Measurements from ENCODE around the gene LDB2.
A peak's percentile ranks its signal among the peaks of the same experiment; 100 is the strongest.

The LDB2 gene

DNA sequence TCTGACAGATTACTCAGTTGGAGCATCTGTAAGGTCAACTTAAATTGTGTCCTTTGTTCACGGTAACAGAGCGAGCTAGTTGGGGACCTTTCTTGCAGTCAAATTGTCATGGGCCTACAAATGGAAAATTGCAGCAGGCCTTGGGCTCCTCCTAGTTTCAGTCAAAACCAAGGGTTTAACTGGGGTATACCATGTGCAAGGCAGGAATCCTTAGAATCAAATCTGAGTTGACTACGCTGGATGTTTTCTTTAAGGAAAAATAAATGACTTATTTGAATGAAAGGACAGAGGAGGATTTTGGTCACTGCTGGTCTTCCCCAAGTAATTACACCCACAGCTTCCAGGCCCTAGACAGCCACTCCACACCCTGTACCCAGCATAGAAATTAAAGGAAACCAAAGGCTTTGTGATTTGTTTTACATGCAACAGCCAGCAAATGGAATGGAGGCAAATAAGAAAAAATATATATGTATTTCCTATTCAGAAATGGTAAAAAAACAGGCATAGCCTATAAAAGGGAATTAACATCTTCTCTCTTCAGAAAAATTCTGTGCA is 307.1 kb downstream of the LDB2 start:
- Mint-ChIP-seq H3K4me3 (no peak overlapping the region), H3K27me3 (ENCODE audit: low read depth, poor library complexity) (peaks cover 3% of the 10 kb centered on the region), H3K4me1 (peaks cover 12% of the 10 kb centered on the region), H3K9me3 (no peaks in the 10 kb centered on the region), H3K36me3 (ENCODE audit: low read depth) (peaks cover 5% of the 10 kb centered on the region), H3K27ac (no peak overlapping the region)
- no peak for TF ChIP-seq CTCF (IDR thresholded peaks at IDR 0.05)
- no peak for DNase-seq

DNA sequence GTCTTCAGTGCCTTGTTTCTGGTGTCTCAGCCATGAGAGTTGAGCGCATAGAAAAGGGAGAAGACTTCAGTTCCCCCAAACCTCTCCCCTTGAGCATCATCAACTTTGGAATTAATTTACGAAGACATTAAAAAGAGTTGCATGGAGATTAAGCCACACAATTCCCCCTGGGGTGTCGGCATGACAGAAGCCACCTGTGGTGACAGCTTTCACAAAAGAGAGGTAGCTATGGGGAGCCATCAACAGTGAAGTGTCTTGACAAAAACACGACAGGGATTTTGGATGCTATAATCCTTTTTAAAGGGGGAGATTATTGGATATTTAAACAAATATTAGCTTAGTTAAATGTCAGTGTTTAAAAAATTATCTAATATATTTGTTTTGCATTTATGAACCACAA is 307.6 kb downstream of the LDB2 start:
- no peak for DNase-seq
- H3K36me3 Mint-ChIP-seq (ENCODE audit: low read depth), result peaks cover 5% of the 10 kb centered on the region
- H3K9me3 Mint-ChIP-seq, result no peaks in the 10 kb centered on the region
- H3K4me1 Mint-ChIP-seq, result peaks cover 12% of the 10 kb centered on the region
- H3K4me3 Mint-ChIP-seq, result no peak overlapping the region
- no peak overlapping the region for H3K27ac Mint-ChIP-seq
- no peak for TF ChIP-seq CTCF (IDR thresholded peaks at IDR 0.05)
- H3K27me3 Mint-ChIP-seq (ENCODE audit: low read depth, poor library complexity), result peaks cover 1% of the 10 kb centered on the region

- no peak for TF ChIP-seq CTCF (IDR thresholded peaks at IDR 0.05)
- Mint-ChIP-seq H3K36me3 (ENCODE audit: low read depth) (peaks cover 5% of the 10 kb centered on the region), H3K27me3 (ENCODE audit: low read depth, poor library complexity) (no peaks in the 10 kb centered on the region), H3K4me1 (peaks cover 10% of the 10 kb centered on the region), H3K9me3 (no peaks in the 10 kb centered on the region), H3K27ac (no peak overlapping the region), H3K4me3 (no peak overlapping the region)
- no peak for DNase-seq
Observed at GRCh38 chr4:16588651-16589050, 309.8 kb downstream of the LDB2 start.

DNA sequence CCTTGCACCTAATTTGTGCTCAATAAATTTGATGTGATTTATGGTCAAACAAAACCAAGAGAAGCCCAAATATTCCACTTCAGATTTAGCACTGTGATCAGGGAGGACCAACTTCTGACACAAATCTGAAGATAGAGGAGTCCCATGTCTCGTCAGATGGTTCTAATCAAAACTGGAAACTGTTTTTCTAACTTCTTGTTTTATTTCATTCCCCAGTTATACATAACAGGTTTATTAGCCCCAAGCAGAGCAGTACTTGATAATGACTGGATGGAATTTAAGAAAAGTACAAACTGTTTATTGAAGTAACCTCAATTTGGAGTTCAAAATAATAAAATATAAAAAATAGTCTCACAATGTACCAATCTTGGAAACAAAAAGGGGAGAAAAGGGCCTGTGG is 310.3 kb downstream of the LDB2 start:
- peaks cover 5% of the 10 kb centered on the region for H3K36me3 Mint-ChIP-seq (ENCODE audit: low read depth)
- H3K4me3 Mint-ChIP-seq, result no peak overlapping the region
- no peak overlapping the region for H3K27ac Mint-ChIP-seq
- H3K27me3 Mint-ChIP-seq (ENCODE audit: low read depth, poor library complexity), result no peaks in the 10 kb centered on the region
- H3K9me3 Mint-ChIP-seq, result no peaks in the 10 kb centered on the region
- no peak for DNase-seq
- H3K4me1 Mint-ChIP-seq, result peaks cover 15% of the 10 kb centered on the region
- no peak for TF ChIP-seq CTCF (IDR thresholded peaks at IDR 0.05)

DNA sequence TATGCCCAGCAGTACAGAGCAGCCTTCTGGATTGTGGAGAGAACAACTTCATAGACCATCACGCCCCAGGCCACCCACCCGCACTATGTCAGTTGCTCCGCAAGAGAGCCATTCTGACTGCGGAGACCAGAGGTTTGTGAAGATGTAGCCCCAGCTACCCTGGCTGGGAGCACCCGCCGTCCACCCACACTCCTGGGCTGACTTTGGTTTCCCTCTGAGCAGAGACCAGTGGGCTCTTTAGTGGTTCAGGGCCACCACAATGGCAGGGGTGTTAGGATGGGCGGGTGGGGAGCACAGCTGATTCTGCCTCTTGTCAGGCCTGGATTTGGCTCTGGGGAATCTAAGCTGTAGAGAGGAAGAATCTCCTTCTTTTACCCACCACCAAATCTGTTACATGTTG is 313.4 kb downstream of the LDB2 start:
- no peak for TF ChIP-seq CTCF (IDR thresholded peaks at IDR 0.05)
- Mint-ChIP-seq H3K27ac (no peak overlapping the region), H3K27me3 (ENCODE audit: low read depth, poor library complexity) (no peaks in the 10 kb centered on the region), H3K4me3 (no peak overlapping the region), H3K36me3 (ENCODE audit: low read depth) (peaks cover 5% of the 10 kb centered on the region), H3K9me3 (no peaks in the 10 kb centered on the region), H3K4me1 (peaks cover 12% of the 10 kb centered on the region)
- DNase-seq, result no peak

DNA sequence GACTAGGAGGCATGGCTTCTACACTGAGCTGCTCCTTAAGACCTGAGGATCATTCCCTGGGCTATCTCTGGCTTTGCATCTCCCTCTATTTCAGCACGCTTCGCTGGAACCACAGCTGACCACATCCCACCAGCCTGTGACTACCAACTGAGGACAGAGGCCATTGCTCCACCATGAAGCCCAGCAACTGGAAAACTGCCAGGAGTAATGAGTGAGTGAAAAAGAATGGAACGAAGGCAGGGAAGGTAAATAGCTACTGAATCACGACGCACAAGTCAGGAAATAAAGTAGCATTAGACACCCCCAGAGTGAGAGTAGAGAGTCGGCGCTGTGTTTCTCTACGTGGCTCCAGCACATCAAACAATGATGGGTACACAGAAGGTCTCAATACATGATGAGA is 314.7 kb downstream of the LDB2 start:
- H3K4me1 Mint-ChIP-seq, result peaks cover 17% of the 10 kb centered on the region
- H3K36me3 Mint-ChIP-seq (ENCODE audit: low read depth), result peaks cover 11% of the 10 kb centered on the region
- DNase-seq, result no peak
- peak overlapping the region; percentile 56 for H3K27ac Mint-ChIP-seq
- H3K4me3 Mint-ChIP-seq, result no peak overlapping the region
- no peaks in the 10 kb centered on the region for H3K9me3 Mint-ChIP-seq
- H3K27me3 Mint-ChIP-seq (ENCODE audit: low read depth, poor library complexity), result no peaks in the 10 kb centered on the region
- no peak for TF ChIP-seq CTCF (IDR thresholded peaks at IDR 0.05)

All from nephron progenitor cell (in vitro differentiated cells).